Raji (cell line): ENCODE results near the gene ABRACL.

ENCODE experiments used
- POLR2A ChIP-seq: IDR thresholded peaks from 2 replicates; pipeline ENCODE4 v1.6.1; 2011; ENCODE audit warnings: low read depth, low read length, control low read depth; ENCODE audit not compliant: insufficient read depth

Gene ABRACL

GRCh38 chr6:139028658-139029469, at the start of gene ABRACL:
TSS of gene ABRACL (plus strand) at chr6:139028745. CDS start at chr6:139034161, 5,416 bp downstream.
- peak; percentile 51 for TF ChIP-seq POLR2A

- TF ChIP-seq POLR2A: no peak
Measured at GRCh38 chr6:138979365-138979764, 49.2 kb upstream of the ABRACL start.

- no peak for TF ChIP-seq POLR2A
Measured at GRCh38 chr6:138979813-138980668, 48.5 kb upstream of the ABRACL start.

- TF ChIP-seq POLR2A: no peak
Measured at GRCh38 chr6:138981416-138981815, 47.1 kb upstream of the ABRACL start.

GRCh38 chr6:138986578-138986977, 42.0 kb upstream of the ABRACL start:
- no peak for TF ChIP-seq POLR2A

- TF ChIP-seq POLR2A: no peak; the same call in 1 of the 2 replicates
Measured at GRCh38 chr6:138987080-138987642, 41.4 kb upstream of the ABRACL start.

- peak; percentile 69 for TF ChIP-seq POLR2A
Measured at GRCh38 chr6:138987643-138988468, 40.7 kb upstream of the ABRACL start, which contains the start of gene REPS1. TSS of gene REPS1 (minus strand) at chr6:138988253. CDS start at chr6:138987682, 571 bp downstream.

- no peak for TF ChIP-seq POLR2A
Measured at GRCh38 chr6:138988469-138988834, 40.1 kb upstream of the ABRACL start.

- TF ChIP-seq POLR2A: no peak
Measured at GRCh38 chr6:138989098-138989983, 39.2 kb upstream of the ABRACL start.

- TF ChIP-seq POLR2A: no peak
Measured at GRCh38 chr6:138991206-138991605, 37.3 kb upstream of the ABRACL start.

GRCh38 chr6:138996524-138996923, 32.0 kb upstream of the ABRACL start:
- no peak for TF ChIP-seq POLR2A

GRCh38 chr6:138997136-138997535, 31.4 kb upstream of the ABRACL start:
- no peak for TF ChIP-seq POLR2A

GRCh38 chr6:138999949-139000725, 28.4 kb upstream of the ABRACL start:
- no peak for TF ChIP-seq POLR2A

- TF ChIP-seq POLR2A: no peak
Measured at GRCh38 chr6:139003751-139004150, 24.8 kb upstream of the ABRACL start.
